K562 (cell line): ENCODE results near the gene MAGEC1.

Experiments
- BRCA1 ChIP-seq, 2 experiments: fragments of 450-650 bp in 1 of 2; sonication (generic) in 1 of 2; formaldehyde crosslinking in 1 of 2; IDR thresholded peaks; 2 replicates each; pipeline versions ENCODE4 v1.5.0 to v1.6.1; 2017 to 2020; ENCODE audit warnings: mild to moderate bottlenecking in 1 of 2, missing genetic modification reagents in 1 of 2
- CHD2 ChIP-seq: IDR thresholded peaks from 2 replicates; pipeline ENCODE4 v1.6.1; 2011; ENCODE audit warnings: low read depth, low read length
- CTCF ChIP-seq, 3 experiments: IDR thresholded peaks in 2 of 3; conservative IDR thresholded peaks in 1 of 3; 2 replicates each; pipeline ENCODE4 v1.5.1; 2011 to 2012; ENCODE audit warnings: low read length in 3 of 3, mild to moderate bottlenecking in 3 of 3, control low read depth in 2 of 3, improper control_type of control experiment in 1 of 3, inconsistent platforms in 1 of 3, low read depth in 1 of 3, mixed read lengths in 1 of 3, moderate library complexity in 1 of 3; ENCODE audit not compliant: insufficient read depth in 2 of 3
- EP300 ChIP-seq: IDR thresholded peaks from 2 replicates; pipeline ENCODE4 v1.6.1; 2012; ENCODE audit warnings: low read length, improper control_type of control experiment
- FOXK1 ChIP-seq: sonication (generic); formaldehyde crosslinking; IDR thresholded peaks from 2 replicates; pipeline ENCODE4 v1.8.0; 2022; ENCODE audit warnings: missing genetic modification reagents, mild to moderate bottlenecking, borderline replicate concordance
- GABPA ChIP-seq: fragments of 200-800 bp; sonication (Bioruptor generic); conservative IDR thresholded peaks from 2 replicates; pipeline ENCODE4 v1.6.1; 2016; ENCODE audit warnings: low read depth, missing genetic modification characterization, missing compliant biosample characterization
- MYC ChIP-seq, 2 experiments: fragments of 250-450 bp in 1 of 2; sonication (Bioruptor Pico) in 1 of 2; IDR thresholded peaks; 2 replicates each; pipeline versions ENCODE4 v1.5.1 to v1.6.1; 2012 to 2021; ENCODE audit warnings: low read depth in 2 of 2, borderline replicate concordance in 1 of 2, improper control_type of control experiment in 1 of 2, low read length in 1 of 2, mild to moderate bottlenecking in 1 of 2, moderate library complexity in 1 of 2
- SMC3 ChIP-seq: conservative IDR thresholded peaks from 2 replicates; pipeline ENCODE4 v1.6.1; 2011; ENCODE audit warnings: low read depth, low read length, improper control_type of control experiment; ENCODE audit not compliant: insufficient read depth
- STAT5A ChIP-seq: IDR thresholded peaks from 2 replicates; pipeline ENCODE4 v1.6.1; 2012; ENCODE audit warnings: low read length, inconsistent platforms, borderline replicate concordance
- TF ChIP-seq, protein P1 (sequence below): sonication (generic); formaldehyde crosslinking; IDR thresholded peaks from 2 replicates; pipeline ENCODE4 v1.8.1; 2023; ENCODE audit warnings: mild to moderate bottlenecking, missing genetic modification reagents

GRCh38 chrX:141897690-141898089, 6.0 kb upstream of the MAGEC1 start:
- TF ChIP-seq MYC (IDR thresholded peaks at IDR 0.05; ENCODE audit: low read depth, low read length): no peak
- no peak for TF ChIP-seq MYC (CRISPR knock-in tag; IDR thresholded peaks at IDR 0.05; ENCODE audit: borderline replicate concordance, low read depth)
- TF ChIP-seq CHD2: no peak
- TF ChIP-seq STAT5A: no peak
- TF ChIP-seq SMC3: no peak
- no peak for TF ChIP-seq CTCF (IDR thresholded peaks at IDR 0.05 in 2 of 3, conservative IDR thresholded peaks at IDR 0.05 in 1 of 3; ENCODE audit: insufficient read depth in 2 of 3, low read depth in 1 of 3, low read length in 3 of 3)
- no peak for TF ChIP-seq FOXK1 (CRISPR knock-in tag)
- TF ChIP-seq BRCA1 (IDR thresholded peaks at IDR 0.05): no peak
- no peak for TF ChIP-seq BRCA1 (CRISPR knock-in tag; IDR thresholded peaks at IDR 0.05)
- no peak for TF ChIP-seq EP300
- TF ChIP-seq, protein P1, sequence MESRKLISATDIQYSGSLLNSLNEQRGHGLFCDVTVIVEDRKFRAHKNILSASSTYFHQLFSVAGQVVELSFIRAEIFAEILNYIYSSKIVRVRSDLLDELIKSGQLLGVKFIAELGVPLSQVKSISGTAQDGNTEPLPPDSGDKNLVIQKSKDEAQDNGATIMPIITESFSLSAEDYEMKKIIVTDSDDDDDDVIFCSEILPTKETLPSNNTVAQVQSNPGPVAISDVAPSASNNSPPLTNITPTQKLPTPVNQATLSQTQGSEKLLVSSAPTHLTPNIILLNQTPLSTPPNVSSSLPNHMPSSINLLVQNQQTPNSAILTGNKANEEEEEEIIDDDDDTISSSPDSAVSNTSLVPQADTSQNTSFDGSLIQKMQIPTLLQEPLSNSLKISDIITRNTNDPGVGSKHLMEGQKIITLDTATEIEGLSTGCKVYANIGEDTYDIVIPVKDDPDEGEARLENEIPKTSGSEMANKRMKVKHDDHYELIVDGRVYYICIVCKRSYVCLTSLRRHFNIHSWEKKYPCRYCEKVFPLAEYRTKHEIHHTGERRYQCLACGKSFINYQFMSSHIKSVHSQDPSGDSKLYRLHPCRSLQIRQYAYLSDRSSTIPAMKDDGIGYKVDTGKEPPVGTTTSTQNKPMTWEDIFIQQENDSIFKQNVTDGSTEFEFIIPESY (CRISPR knock-in tag): no peak
- TF ChIP-seq GABPA: no peak
